ENCODE results near the gene ATP6V1G3. TPM values are rescaled to one million over a fixed set of nuclear protein-coding genes. Genes with fewer than 3 reads are reported as not detected.

ATP6V1G3 gene
- total RNA-seq, 1 donor from 2014 or later = not detected

DNA sequence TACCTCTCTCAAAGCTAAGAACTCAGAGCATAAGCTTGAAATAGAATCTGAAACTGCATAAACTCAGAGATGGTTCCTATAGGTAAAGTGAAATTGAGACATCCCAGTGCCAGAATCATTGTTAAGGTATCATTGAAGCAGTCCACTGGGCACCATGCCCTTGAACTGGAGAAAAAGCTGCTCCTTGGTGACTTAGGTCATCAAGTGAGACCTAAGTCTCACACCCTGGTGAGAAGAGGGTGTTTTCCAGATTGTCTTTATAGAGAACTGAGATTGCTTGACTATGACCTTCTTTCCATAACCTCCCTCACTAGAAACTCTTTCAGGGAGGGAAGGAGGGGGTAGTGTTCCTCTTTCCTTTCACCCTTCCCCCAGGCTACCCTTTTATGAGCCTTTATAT lies 9.4 kb upstream of the ATP6V1G3 start:
- no peaks in the 10 kb centered on the region for H3K27me3 ChIP-seq (ENCODE audit: control insufficient read depth, insufficient read depth, low read length)

GRCh38 chr1:198548890-198549289 lies 8.4 kb upstream of the ATP6V1G3 start:
- no peak for DNase-seq (ENCODE audit: low read depth)
- Histone ChIP-seq H3K27me3 (ENCODE audit: control insufficient read depth, insufficient read depth, low read length) (no peaks in the 10 kb centered on the region), H3K4me3 (ENCODE audit: low read depth, low read length) (no peak overlapping the region), H3K36me3 (ENCODE audit: control insufficient read depth, insufficient read depth, low read length) (no peaks in the 10 kb centered on the region)
- TF ChIP-seq CTCF (IDR thresholded peaks at IDR 0.05; ENCODE audit: insufficient read depth, low read length, poor library complexity, severe bottlenecking) = no peak

More for the DNA sequence above, 9.4 kb upstream of the ATP6V1G3 start:
- TF ChIP-seq CTCF (IDR thresholded peaks at IDR 0.05; ENCODE audit: insufficient read depth, low read length, poor library complexity, severe bottlenecking) = no peak
- H3K4me3 ChIP-seq (ENCODE audit: low read depth, low read length) = no peak overlapping the region
- H3K36me3 ChIP-seq (ENCODE audit: control insufficient read depth, insufficient read depth, low read length) = no peaks in the 10 kb centered on the region
- DNase-seq (ENCODE audit: low read depth) = no peak

DNA sequence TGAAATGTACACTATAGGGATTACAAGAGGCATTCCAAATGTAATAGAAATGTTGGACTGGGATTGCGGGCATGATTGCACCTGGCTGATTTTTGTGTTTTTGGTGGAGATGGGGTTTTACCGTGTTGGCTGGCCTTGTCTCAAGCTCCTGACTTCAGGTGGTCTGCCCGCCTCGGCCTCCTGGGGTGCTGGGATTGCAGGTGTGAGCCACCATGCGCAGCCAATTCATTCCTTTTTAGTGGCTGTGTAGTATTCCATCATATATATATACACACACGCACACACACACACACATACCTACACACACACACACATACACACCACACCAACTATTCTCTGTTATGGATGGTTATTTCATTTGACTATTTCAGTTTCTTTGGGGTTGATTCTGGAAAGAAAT lies 4.7 kb upstream of the ATP6V1G3 start:
- no peaks in the 10 kb centered on the region for H3K36me3 ChIP-seq (ENCODE audit: control insufficient read depth, insufficient read depth, low read length)
- H3K4me3 ChIP-seq (ENCODE audit: low read depth, low read length) = no peak overlapping the region
- no peak for TF ChIP-seq CTCF (IDR thresholded peaks at IDR 0.05; ENCODE audit: insufficient read depth, low read length, poor library complexity, severe bottlenecking)
- H3K27me3 ChIP-seq (ENCODE audit: control insufficient read depth, insufficient read depth, low read length) = no peaks in the 10 kb centered on the region
- no peak for DNase-seq (ENCODE audit: low read depth)

DNA sequence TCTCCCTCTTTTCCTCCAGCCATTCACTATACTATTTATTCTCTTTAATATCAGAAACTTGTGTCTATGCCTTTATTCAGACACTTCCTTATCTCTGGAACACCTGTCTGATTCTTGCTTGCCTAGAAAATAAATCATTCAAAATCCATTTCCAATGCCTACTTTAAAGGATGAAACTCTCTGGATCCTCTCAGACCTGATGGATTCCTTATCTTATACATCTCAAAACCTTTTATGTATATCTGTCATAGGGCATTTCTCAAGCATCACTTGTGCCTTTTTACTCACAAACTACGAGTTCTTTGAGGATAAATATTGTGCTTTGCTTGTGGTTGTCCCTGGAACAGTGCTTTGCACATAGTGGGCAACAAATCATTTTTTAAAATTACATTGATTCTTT lies 3.8 kb upstream of the ATP6V1G3 start:
- no peak for TF ChIP-seq CTCF (IDR thresholded peaks at IDR 0.05; ENCODE audit: insufficient read depth, low read length, poor library complexity, severe bottlenecking)
- Histone ChIP-seq H3K4me3 (ENCODE audit: low read depth, low read length) (no peak overlapping the region), H3K36me3 (ENCODE audit: control insufficient read depth, insufficient read depth, low read length) (no peaks in the 10 kb centered on the region), H3K27me3 (ENCODE audit: control insufficient read depth, insufficient read depth, low read length) (no peaks in the 10 kb centered on the region)
- no peak for DNase-seq (ENCODE audit: low read depth)

DNA sequence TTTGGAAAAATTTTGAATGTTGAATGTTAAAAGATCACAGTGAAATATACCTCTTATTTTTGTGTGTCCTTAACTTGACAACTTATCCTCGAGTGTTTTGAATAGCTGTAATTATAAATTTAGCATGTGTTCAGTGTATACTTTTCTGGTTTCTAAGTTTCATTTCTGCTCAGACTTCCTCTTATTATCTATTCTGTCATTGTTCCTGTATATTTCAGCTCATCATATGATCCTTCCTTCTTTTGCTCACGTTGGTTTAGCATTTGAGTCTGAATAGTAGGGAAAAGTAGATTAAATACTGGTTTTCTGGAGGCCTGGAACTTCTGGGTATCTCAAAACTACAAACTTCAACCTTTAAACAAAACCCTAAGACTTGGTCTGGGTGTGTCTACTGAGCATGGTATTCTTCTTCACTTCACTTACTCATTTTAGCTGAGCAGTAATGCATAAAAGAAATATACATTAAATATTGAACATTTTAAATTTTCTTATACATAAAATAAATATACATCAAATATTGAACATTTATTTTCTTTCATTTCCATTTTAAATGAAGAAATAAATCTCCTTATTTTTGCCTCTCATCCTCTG lies 3.3 kb upstream of the ATP6V1G3 start:
- H3K36me3 ChIP-seq (ENCODE audit: control insufficient read depth, insufficient read depth, low read length) = no peaks in the 10 kb centered on the region
- H3K4me3 ChIP-seq (ENCODE audit: low read depth, low read length) = no peak overlapping the region
- no peaks in the 10 kb centered on the region for H3K27me3 ChIP-seq (ENCODE audit: control insufficient read depth, insufficient read depth, low read length)
- DNase-seq (ENCODE audit: low read depth) = no peak
- no peak for TF ChIP-seq CTCF (IDR thresholded peaks at IDR 0.05; ENCODE audit: insufficient read depth, low read length, poor library complexity, severe bottlenecking)

DNA sequence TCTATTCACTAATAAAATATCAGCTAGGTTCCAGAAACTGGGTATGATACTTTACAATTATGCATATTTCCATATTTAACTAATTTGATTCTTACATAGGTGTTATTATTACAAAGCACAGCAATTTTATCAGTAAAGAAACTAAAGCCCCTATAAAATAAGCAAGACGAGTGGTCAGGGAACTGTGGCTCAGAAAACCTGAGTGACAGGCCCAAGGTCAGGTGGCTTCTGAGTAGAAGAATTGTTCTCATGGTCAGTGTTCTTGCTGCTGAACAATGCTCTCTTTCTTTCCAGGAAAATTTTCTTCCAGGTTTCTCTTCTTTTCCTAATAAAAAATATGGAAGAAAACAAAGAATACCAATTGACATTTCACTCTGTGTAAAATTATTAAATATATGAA lies 2.2 kb upstream of the ATP6V1G3 start:
- no peak for DNase-seq (ENCODE audit: low read depth)
- Histone ChIP-seq H3K4me3 (ENCODE audit: low read depth, low read length) (no peak overlapping the region), H3K27me3 (ENCODE audit: control insufficient read depth, insufficient read depth, low read length) (no peaks in the 10 kb centered on the region), H3K36me3 (ENCODE audit: control insufficient read depth, insufficient read depth, low read length) (no peaks in the 10 kb centered on the region)
- no peak for TF ChIP-seq CTCF (IDR thresholded peaks at IDR 0.05; ENCODE audit: insufficient read depth, low read length, poor library complexity, severe bottlenecking)

Data from kidney epithelial cell (primary cell).